ENCODE results near the gene SLC9A1.

The SLC9A1 gene

DNA sequence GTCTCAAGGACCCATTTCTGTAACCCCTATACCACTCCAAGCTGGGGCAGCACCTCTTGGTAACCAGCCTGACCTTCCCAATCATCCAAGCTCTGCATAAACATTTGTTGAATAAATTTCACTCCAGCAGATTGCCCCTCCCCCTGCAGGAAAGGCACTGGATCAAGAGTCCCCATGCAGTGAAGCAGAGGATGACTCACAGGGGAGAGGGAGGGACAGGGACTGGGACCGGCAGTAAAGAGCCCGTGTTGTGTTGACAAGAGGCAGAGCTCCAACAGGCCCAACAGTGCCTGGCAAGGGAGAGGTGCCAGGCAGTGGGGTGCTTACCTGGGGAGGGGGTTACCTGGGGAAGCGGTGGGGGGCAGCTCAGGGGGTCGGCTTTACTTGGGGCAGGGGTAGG, 32.3 kb downstream of the SLC9A1 start (continued):
- TF ChIP-seq, protein P1, sequence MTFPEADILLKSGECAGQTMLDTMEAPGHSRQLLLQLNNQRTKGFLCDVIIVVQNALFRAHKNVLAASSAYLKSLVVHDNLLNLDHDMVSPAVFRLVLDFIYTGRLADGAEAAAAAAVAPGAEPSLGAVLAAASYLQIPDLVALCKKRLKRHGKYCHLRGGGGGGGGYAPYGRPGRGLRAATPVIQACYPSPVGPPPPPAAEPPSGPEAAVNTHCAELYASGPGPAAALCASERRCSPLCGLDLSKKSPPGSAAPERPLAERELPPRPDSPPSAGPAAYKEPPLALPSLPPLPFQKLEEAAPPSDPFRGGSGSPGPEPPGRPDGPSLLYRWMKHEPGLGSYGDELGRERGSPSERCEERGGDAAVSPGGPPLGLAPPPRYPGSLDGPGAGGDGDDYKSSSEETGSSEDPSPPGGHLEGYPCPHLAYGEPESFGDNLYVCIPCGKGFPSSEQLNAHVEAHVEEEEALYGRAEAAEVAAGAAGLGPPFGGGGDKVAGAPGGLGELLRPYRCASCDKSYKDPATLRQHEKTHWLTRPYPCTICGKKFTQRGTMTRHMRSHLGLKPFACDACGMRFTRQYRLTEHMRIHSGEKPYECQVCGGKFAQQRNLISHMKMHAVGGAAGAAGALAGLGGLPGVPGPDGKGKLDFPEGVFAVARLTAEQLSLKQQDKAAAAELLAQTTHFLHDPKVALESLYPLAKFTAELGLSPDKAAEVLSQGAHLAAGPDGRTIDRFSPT (tag by site-specific recombination; IDR thresholded peaks at IDR 0.05) = no peak
- TF ChIP-seq ZNF362 (tag by site-specific recombination; IDR thresholded peaks at IDR 0.05) (no peak), ZNF169 (tag by site-specific recombination; IDR thresholded peaks at IDR 0.05) (no peak), ZNF398 (tag by site-specific recombination; IDR thresholded peaks at IDR 0.05) (no peak), SETDB1 (IDR thresholded peaks at IDR 0.05; ENCODE audit: insufficient read length, low read length) (no peak), ZNF654 (tag by site-specific recombination; IDR thresholded peaks at IDR 0.05; ENCODE audit: low read depth) (no peak), ZNF600 (tag by site-specific recombination; IDR thresholded peaks at IDR 0.05) (peak; percentile 54), BCL11B (tag by site-specific recombination; IDR thresholded peaks at IDR 0.05; ENCODE audit: low read depth) (no peak), TRIM28 (IDR thresholded peaks at IDR 0.05; ENCODE audit: borderline replicate concordance, low read length) (0 out of 2 replicates have a peak, but pooled peaks have one; percentile 47), ZNF404 (tag by site-specific recombination; IDR thresholded peaks at IDR 0.05) (no peak), ZNF23 (tag by site-specific recombination; IDR thresholded peaks at IDR 0.05; ENCODE audit: borderline replicate concordance) (no peak), ZNF335 (tag by site-specific recombination; conservative IDR thresholded peaks at IDR 0.05) (no peak), MZF1 (tag by site-specific recombination; IDR thresholded peaks at IDR 0.05; ENCODE audit: borderline replicate concordance) (no peak), ZNF10 (tag by site-specific recombination; IDR thresholded peaks at IDR 0.05) (no peak), ZNF585B (tag by site-specific recombination; IDR thresholded peaks at IDR 0.05) (no peak), HOXD13 (CRISPR knock-in tag; IDR thresholded peaks at IDR 0.05; ENCODE audit: borderline replicate concordance) (no peak)

GRCh38 chr1:27120854-27121253, 34.1 kb downstream of the SLC9A1 start:
- Histone ChIP-seq H3K9me3 (ENCODE audit: control insufficient read depth, insufficient read depth, low read depth, low read length) (no peaks in the 10 kb centered on the region), H3K36me3 (ENCODE audit: control insufficient read depth in 2 of 2, insufficient read depth in 1 of 2, low read length in 2 of 2) (peaks cover 0 to under 1% of the 10 kb centered on the region in 2 experiments; a peak in 1 of 3 replicates), H3K4me3 (ENCODE audit: low read depth, low read length) (no peak overlapping the region), H3K27ac (ENCODE audit: extremely low read depth, low read depth, low read length) (no peak overlapping the region), H3K4me1 (ENCODE audit: control insufficient read depth, insufficient read depth, low read length) (peaks cover 6% of the 10 kb centered on the region)
- CTCF ChIA-PET = interaction anchor here (0.6 to 3.1 kb wide), 2 partner anchors 11 to 237 kb away, joined by 4 to 12 read pairs; no protein-coding TSS in a partner anchor
- POLR2A ChIA-PET = no interaction called here
- TF ChIP-seq ZNF114 (tag by site-specific recombination; IDR thresholded peaks at IDR 0.05) = no peak
- TF ChIP-seq HOXA7 (CRISPR knock-in tag; IDR thresholded peaks at IDR 0.05; ENCODE audit: borderline replicate concordance) = no peak
- TF ChIP-seq ZNF354C (tag by site-specific recombination; IDR thresholded peaks at IDR 0.05; ENCODE audit: borderline replicate concordance, low read depth) = no peak
- TF ChIP-seq ZNF596 (tag by site-specific recombination; IDR thresholded peaks at IDR 0.05) = no peak
- TF ChIP-seq, protein P2, sequence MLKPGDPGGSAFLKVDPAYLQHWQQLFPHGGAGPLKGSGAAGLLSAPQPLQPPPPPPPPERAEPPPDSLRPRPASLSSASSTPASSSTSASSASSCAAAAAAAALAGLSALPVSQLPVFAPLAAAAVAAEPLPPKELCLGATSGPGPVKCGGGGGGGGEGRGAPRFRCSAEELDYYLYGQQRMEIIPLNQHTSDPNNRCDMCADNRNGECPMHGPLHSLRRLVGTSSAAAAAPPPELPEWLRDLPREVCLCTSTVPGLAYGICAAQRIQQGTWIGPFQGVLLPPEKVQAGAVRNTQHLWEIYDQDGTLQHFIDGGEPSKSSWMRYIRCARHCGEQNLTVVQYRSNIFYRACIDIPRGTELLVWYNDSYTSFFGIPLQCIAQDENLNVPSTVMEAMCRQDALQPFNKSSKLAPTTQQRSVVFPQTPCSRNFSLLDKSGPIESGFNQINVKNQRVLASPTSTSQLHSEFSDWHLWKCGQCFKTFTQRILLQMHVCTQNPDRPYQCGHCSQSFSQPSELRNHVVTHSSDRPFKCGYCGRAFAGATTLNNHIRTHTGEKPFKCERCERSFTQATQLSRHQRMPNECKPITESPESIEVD (tag by site-specific recombination; IDR thresholded peaks at IDR 0.05) = no peak
- TF ChIP-seq RBAK (tag by site-specific recombination; IDR thresholded peaks at IDR 0.05) = no peak
- TF ChIP-seq GLI4 (tag by site-specific recombination; IDR thresholded peaks at IDR 0.05) = no peak
- TF ChIP-seq ZNF701 (tag by site-specific recombination; IDR thresholded peaks at IDR 0.05) = no peak
- no peak for TF ChIP-seq PRDM2 (tag by site-specific recombination; IDR thresholded peaks at IDR 0.05; ENCODE audit: borderline replicate concordance)

Data from HEK293 (cell line).